ENCODE results near the gene CHRND.

CHRND gene

DNA sequence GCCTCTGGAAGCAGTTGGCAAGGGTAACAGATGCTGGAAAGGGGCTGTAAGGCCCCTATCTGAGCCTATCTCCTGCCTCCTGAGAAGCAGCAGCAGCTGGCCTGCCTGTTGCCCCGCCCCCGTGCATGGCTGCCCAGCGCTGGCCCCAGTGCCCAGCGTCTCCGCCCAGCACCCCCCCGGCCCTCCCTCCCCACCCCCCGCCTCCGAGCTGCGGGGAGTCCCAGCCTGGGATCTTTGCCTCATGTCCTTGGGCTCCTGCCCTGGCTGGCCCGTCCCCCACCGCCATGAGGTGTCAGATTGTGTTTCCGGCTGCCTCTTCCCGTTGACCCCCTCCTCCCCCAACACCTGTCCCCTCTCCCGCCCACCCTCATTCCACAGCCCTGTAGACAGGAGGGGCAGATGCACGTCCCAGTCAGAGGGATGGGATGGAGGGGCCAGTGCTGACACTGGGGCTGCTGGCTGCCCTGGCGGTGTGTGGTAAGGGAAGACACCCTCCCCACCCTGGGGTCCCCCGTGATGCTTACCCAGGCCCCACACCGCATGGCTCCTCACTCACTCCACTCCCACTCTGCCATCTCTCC is at the start of gene CHRND:
TSS of gene CHRND (plus strand) at position 370 of the 581 bp plus-strand sequence. CDS start at position 426, 56 bp downstream.
- DNase-seq (ENCODE audit: low read depth) = no peak

DNA sequence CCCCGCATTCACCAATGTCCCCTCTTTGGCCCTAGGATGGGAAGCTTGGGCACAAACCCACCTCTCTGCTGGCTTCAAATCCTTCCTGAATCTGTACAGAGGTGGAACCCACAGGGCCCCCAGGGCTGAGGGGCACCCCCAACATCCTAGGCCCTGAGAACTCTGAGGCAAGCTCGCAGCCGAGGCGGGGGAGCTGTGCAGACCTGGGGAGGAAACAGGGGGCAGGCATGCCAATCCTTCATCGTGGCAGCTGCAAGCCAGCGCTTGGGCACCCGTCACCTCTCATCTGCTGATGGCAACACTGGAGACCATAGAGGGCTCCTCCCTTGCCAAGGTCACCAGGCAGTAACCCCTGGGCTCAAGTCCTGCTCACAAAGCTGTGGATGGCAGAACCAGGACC is 49.2 kb upstream of the CHRND start:
- DNase-seq (ENCODE audit: low read depth) = no peak

DNA sequence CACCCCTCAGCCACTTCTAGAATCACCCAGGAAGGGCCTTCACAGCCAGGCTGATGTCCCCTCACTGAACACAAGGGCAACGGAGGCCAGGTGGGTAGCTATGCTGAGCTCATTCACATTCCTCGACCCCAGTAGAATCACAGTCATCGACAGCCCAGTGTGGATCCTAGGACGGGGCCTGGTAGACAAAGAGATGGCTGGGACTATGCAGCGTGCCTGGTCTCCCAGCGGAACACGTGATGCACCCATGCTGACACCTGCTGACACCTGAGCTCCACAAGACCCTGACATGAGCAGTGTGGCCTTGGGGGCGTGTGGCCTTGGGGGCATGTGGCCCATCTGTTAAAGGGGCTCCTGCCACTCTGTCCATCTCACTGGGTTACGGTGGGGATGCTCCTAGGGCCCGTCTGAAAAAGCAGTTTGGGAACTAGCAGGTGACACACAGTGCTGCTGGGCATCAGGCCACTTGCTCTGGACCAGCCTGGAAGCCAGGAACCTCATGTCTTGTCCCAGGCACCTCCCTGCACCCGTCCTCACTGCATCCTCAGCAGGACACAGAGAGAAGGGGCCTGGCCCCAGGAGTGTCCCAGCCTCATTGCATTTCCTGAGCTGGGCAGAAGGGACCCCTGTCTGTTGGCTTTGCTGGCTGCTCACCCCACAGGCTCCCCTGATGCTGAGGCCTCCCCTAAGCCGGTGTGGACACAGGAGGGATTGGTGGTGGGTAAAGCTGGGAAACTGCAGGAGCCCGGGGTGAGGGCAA is 48.0 kb upstream of the CHRND start:
- no peak for DNase-seq (ENCODE audit: low read depth)

DNA sequence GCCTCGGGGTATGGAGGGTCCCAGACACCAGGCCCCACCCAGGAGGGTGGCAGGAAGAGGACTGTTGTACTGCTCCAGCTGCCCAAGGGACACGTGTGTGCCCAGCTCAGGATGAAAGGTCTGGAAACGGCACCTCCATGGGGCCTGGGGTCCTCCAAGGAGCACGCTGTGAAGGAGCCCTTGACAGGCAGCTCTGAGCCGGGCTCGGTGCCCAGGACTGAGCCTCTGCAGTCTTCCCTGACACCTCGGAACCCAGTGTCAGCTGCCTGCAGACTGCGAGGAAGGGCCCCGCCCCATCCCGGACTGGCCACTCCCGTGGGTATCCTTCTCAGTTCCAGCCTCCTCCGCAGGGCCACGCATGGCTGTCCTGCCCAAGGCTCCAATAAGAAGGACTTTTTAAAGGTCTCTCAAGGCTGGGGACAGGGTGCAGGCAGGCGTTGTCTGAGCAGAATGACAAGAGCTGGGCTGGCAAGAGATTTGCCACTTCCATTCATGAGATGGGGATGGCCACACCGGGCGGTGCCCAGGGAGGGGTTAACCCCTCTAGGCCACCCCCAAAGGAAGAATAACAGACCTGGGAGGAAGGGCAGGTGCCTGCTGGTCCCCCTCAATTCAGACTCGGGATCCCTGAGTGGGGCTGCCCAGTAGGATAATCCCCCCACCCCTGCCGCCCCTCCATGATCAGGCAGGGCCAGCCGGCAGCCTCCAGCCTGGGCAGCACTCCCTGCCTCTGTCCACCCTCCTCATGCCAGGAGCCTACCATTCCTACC is 47.2 kb upstream of the CHRND start:
- no peak for DNase-seq (ENCODE audit: low read depth)

DNA sequence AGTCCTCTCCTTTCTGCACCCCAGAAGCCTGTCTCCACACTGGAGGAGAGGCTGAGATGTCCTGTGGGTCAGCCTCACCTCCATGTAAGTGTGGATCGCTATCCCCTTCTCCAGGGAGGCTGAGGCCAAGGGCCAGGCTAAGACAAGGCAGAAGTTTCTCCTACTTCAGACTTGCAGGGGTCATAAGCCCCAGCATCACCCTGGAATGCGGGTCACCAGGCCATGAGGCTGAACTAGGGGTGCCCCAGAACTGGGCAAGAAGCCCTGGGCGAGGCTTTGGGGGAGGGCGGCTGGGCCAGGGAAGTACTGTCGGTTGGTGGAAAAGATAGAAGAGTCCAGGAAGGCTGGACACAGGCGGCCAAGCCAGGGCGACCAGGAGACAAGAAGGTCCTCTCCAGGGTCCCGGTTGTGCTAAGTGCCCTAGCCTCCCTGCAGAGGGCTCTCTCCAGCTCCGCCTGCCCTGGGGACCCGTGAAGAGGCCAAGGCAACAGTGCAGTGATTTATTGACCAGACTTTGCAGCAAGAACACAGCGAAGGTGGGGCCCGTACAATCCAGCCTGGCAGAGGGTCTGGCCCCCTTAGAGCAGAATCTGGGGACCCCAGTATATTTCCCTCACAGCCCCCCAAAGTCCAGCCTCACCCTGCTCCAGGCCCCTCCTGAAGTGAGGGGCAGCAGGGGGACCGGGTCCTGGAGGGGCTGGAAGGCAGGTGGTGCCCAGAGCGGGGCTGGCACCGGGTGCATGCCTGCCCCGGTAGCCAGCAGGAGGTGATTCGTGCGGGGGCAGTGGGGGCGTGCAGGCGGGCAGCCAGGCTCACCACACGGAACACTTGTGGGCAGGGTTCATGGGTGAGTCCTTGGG is 46.4 kb upstream of the CHRND start:
- no peak for DNase-seq (ENCODE audit: low read depth)

DNA sequence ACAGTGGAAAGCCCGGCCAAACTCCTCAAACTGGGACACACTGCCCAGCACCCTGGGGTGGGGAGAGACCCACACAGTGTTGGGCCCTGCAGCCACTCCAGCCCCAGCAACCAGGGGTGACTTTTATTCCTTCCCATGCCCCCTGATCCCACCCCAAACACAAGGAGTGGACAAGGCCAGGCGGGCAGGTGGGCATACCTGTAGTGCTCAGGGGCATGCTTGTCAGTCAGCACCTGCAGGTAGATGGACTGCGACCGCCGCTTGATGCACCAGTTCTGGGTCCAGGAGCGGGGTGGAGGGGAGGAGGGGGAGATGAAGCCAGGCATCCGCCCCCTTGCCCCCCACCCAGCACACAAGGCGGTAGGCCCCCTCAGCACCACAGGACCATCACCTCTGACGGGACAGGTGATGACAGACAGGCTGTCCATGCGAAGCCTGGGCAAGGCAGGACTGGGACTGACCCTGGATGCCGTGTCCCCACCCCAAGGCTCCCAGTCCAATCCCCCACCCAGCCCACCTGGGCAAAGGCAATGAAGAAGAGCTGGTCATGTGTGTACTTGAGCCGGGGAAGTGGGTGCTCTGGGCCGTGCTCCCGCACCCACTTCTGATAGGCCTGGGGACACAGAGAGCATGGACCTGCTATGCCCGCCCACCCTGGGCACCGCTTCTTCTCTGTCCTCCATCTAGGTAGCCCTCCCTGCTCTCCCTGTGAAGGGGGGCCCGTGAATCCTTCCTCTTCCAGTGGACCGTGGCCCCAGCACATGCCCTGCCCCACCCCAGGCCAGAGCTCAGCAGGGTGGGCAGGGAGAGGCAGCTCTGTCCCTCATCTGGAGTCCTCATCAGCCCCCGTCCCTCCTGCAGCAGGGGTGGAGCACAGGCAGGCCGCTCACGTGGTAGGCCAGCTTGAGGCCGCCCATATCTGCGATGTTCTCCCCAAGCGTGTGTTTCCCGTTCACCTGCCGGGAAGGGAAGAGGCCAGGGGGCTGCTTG is 45.5 kb upstream of the CHRND start:
- no peak for DNase-seq (ENCODE audit: low read depth)

DNA sequence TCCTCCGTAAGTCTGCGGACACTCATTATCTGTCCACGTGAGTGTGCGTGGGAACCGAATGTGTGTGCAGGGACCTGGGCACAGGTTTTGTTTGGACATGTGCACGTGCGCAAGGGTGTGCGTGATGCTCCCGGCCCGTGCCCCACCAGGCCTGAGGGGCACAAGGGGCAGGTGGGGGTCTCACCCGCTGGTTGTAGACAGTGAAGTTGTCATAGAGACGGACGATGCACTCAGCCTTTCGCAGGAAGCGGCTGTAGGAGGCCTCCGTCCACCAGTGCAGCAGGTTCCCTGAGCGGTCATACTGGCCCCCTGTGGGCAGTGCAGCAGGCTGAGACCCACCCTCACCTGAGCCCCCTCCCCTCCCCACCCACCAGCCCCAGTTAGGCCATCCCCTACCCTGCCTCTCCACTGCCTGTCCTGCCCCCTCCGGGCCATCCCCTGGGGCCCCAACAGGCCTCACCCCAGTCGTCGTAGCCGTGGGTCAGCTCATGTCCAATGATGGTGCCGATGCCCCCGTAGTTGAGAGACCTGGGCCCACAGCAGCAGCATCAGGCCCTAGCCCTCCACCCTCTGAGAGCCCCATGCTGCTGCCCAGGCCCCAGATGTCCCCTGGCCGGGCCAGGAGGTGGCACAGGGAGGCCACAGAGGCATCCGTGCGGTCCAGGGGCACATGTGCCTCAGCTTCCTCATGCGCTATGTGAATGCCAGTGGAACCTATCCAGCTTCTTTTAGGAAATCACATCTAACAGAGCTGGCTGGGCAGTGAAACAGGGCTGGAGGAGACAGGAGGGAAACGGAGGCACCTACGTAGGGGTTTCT is 44.4 kb upstream of the CHRND start:
- no peak for DNase-seq (ENCODE audit: low read depth)

DNA sequence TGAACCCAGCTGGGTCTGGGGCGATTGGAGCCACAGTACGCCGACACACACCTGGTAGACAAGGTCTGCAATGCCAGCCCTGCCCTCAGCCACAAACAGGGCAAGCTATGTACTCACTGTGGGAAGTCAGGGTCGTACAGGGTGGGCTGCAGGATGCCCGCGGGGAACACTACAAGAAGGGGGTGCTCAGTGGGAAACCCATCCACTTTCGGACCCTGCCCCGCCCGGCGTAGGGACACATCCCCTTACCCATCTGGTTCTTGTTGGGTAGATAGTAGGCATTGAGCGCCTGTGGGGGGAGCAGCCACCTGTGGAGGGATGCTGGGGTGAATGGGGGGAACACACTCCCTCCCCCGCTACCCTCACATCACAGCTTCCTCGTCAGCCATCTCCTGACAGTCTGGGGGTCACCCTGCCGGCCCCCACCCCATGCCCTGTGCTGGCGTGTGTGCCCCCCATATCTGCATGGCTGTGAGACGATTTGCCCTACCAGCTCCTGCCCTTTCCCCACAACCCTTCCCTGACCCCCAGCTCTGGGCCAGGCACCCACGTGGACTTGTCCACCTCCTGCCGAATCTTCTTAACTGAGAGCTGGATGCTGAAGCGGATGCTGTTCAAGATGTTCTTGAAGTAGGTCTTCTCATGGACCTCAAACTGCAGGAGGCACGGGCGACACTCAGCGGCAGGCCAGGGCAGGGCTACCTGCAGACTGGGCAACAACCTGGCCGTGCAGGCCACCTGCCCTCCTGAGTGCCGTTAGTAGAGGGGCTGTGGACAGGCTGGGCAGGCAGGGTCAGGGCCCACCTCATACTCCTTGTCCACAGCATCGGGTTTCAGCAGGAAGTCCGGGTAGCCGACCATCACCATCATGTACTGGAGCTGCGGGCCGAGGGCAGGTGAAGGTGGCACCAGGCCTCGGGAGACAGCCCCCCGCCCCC is 43.4 kb upstream of the CHRND start:
- DNase-seq (ENCODE audit: low read depth) = no peak

DNA sequence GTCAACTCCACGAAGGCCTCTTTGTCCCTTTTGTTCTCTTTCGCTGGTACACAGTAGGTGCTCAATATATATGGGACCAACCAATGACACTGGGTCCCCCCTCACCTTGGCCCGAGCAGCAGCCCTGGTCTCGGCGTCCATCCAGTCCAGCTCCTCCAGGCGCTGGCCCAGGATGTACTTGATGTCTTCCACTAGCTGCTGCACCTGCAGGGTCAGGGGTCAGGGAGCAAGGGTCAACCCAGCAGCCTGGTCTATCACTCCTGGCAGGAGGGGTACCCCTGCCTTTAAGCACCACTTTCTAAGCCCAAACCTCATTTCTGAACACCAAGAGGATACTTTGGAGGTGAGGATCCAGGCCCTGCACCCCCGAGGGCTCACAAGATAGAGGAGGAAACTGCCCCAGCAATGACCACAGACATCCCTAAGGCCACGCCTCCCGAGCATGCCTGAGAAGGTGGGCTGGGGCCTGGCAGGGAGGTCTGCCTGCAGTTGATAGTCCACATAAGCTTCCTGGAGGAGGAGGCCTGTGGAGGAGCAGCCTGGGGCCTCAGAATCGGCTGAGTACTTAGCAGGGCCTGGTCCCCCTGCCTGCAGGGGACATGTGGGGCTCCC is 42.5 kb upstream of the CHRND start:
- DNase-seq (ENCODE audit: low read depth) = no peak

DNA sequence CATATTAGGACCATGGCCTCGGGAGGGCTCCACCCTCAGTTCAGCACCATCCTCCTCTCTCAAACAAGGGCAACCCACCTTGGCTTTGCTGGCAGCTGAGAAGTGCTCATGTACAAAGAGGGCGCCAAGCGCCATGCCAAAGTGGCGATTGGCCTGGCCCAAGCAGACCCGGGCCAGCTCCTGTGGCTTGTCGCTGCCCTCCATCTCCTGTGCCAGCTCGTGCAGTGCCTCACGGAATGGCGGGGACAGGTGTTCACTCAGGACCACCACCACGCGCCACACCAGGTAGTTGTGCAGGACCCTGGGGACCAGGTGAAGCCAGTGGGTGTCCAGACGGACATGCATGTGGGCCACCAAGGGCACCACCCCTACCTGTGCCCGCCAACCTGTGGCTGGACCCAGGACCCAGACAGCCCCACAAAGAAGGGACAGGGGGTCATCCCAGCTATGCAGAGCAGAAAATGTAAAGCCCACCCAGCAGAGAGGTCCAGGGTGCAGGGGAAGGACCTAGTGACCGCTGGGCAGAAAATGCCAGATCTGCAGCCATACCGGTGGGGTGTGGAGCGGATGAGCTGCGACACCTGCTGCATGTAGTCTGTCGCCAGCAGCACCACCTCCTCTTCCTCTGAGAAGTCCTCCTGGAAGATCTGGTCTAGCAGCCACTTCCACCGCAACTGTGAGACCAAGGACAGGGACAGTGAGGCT is 41.9 kb upstream of the CHRND start:
- no peak for DNase-seq (ENCODE audit: low read depth)

DNA sequence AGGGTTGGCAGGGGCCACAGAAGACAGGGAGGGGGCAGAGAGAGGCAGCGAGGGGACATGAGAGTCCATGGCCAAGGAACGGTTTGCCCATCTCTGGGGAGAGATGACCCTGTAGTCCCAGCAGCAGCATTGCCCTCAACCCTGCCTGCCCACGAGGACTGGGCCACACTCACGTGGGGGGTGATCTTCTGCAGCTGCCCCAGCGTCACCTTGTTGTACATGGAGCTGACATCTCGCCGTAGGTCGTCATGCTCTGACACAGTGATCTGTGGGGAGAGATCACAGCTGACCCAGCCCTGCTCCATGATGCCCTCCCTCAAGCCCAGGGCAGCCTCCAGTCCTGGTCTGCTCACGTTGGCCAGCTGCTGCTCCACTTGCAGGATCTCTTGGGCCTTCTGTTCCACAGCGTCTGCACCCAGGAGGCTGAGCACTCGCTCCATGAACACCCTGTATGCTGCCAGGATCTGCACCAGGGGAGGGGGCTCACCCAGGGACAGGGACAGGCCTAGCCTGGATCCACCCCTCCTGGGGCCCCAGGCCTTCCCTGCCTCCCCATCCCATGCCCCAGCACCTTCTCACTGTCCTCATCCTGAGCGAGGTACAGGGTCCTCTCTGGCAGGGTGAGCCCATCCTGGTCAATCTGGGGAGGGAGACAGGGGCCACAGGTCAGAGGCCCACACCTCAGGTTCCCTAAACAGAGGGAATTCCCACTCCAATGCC is 41.2 kb upstream of the CHRND start:
- DNase-seq (ENCODE audit: low read depth) = no peak

DNA sequence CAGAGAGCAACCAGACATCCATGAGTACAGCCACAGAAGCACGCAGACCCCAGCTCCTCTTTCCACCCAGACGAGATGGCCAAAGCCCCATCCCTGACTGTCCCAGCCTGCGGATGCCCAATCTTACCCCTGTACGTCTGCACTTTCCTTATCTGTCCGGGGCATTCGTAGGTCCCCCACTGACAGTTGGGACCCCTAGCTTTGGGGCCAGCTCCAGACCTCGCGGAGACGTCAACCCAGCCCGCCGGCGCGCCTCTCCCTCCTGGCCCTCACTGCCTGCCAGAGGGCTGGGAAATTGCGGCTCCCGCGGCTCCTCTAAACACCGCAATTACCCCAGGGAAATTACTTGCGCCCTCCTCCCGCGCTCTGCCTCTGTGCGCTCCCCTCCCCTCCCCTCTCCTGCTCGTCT is 40.6 kb upstream of the CHRND start:
- DNase-seq (ENCODE audit: low read depth) = no peak

DNA sequence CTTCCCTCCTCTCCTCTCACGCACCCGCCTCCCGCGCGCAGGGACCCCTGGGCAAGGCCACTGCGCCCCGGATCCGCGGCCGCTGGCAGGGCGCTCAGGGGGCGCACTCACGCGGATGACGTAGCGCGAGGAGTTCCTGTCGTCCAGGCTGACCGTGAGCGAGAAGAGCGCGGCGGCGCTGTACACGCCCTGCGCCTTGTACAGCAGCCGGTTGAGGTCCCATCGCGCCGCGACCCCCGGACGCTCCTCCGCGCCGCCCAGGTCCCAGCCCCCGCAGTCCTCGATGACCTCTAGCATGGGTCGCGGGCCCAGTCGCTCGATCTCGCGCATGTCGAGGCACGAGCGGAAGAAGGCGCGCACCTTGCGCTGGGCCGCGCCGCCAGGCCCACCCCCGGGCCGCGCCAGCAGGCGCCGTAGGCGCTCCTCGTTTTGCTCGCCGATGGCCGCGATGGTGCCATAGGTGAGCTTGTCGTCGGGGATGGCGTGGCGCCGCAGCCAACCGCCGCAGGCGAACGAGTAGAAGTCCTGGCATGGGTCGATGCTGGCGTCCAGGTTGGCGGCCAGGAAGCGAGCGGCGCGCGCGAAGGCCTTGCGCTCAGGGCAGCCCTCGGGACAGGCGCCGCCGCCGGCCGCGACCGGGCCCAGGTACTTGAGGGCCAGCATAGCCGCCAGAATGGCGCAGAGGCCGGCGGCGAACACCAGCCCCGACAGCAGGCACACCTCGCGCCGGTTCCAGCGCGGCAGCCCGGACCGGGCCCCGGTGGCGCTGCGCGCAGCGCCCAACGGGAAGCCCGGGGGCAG is 40.0 kb upstream of the CHRND start:
- no peak for DNase-seq (ENCODE audit: low read depth)

DNA sequence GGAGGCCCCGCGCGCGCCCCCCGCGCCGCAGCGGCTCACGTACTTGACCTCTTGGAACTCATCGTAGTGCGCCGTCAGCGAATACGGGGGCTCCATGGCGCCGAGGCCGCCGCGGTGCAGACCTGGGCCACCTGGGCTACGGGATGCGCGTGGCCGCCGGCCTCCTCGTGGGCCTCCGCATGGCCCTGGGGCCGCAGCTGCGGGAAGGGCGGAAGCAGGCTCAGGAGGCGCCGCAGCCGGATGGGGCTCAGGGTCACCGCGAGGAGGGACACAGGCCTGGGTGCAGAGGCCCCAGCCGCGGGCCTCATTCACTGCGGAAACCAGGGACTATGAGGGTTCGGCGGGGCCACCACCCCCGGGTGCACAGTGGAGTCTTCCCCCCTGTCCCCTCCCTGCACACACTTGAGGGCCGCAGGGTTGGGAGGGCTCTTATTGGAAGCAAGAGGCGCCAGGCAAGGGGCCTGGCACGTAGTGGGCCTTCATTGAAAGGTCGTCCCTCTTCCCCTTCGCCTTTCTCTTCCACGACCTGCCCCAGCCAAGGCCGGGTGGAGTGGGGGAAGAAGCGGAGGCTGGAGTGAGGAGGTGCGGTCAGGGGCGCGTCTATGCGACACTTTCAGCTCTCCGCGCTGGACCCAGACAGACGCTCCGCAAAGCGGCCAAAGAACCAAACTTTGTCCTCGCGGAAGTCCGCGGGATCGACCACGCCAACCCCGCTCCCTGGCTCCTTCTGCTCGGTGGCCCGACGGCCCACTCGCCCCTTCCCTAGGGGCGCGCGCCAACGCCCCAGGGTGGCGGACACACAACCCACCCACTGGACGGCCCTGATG is 39.2 kb upstream of the CHRND start:
- no peak for DNase-seq (ENCODE audit: low read depth)

DNA sequence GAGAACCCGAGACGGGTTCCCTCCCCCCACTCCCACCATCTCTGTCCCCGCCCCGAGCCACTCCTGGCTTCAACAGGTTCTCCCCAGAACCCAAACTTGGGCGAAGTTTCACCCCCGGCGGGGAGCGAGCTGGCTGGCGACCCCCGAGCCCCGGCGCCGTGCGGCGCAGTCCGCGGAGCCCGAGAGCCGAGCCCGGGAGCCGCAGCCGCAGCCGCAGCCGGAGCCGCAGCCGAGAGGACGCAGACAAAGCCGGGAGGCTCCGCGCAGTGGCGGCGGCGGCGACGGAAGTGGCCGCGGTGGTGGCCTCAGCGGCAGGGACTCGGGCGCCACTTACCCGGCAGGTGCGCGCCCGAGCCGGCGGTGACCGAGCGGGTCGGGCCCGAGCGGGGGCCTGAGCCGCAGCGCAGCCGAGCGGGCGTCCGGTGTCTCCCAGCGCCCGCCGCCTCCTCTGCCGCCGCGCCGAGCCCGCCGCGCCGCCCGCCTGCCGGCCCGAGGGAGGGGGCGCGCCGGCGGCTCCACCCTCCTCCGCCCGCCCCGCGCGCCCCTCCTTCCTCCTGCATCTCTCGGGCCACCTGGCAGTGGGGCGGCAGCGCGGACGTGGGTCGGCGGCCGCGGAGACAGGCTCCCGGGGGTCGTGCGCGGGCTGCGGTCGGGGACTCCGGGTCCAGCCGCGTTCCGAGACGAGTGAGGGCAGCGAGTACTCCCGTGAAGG is 38.4 kb upstream of the CHRND start, which contains the start of gene ECEL1:
TSS of gene ECEL1 (minus strand) at position 450 of the 712 bp plus-strand sequence. CDS start 1,181 bp downstream, outside the sequence.
- DNase-seq (ENCODE audit: low read depth) = no peak
